Activated T-helper 9 cell treated with anti-CD3 and anti-CD28 coated beads, Interleukin-2, amount 50 U/mL, for 16 hours (primary cell): ENCODE data around the gene MAMLD1.
A peak's percentile ranks its signal among the peaks of the same experiment; 100 is the strongest.

ENCODE experiments used
- DNase-seq: peaks from one replicate; pipeline ENCODE4 v3.0.0-alpha.2; 2020; ENCODE audit warnings: low read depth

MAMLD1 gene

DNA sequence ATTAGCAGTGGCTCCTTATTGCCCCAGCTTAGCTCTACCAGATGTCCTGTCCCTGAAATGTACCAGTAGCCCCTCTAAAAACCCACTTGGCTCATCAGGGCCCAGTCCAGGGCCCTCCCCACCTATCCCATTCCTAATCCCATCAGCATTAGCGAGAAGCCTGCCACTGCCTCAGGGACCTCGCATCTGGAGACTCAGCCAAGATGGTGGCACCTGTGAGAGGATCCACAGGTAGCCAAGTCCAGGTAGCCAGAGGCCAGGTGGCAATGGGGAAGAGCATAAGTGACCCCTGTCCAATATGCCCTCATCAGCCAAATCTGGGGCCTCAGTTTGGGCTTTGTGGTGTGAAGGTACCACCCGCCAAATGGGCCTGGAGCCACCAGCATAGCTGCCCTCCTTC is 97.7 kb downstream of the MAMLD1 start:
- DNase-seq, result no peak

DNA sequence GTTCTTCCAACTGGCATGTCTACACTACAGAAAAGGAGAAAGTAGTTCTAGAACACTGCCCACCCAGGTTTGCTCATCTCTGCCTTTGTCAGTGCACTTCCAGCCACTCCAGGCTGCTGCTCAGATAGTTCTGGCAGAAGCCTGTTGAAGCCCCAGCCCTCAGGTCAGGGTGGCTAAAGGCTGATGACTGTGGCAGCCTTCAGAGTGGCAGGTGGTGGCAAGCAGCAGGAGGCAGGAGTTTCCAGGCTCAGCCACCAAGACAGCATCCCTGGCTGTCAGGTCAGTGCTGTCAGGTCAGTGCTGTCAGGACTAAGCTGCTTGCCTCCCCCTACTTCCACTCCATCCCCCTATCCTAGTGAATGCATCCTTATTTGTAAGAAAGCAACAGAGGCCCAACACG is 100.4 kb downstream of the MAMLD1 start:
- DNase-seq, result no peak

DNA sequence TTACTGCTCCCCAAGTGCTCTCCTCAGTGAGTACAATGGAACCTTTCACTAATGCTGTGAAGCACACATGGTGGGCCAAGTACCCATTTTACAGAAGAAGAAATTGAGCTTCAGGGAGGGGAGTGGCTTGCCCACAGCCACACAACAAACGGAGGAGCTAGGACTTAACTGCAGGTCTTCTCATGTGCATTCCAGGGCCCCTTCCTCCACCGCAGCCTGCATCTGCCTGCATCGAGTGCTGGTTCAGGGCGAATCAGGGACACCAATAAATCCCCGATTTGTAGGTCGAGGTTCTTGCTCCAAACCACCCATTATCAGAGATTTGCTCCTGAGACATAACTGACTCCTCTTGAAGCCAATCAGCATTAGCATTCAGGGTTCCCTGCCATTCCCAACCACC is 100.9 kb downstream of the MAMLD1 start:
- DNase-seq, result no peak

DNA sequence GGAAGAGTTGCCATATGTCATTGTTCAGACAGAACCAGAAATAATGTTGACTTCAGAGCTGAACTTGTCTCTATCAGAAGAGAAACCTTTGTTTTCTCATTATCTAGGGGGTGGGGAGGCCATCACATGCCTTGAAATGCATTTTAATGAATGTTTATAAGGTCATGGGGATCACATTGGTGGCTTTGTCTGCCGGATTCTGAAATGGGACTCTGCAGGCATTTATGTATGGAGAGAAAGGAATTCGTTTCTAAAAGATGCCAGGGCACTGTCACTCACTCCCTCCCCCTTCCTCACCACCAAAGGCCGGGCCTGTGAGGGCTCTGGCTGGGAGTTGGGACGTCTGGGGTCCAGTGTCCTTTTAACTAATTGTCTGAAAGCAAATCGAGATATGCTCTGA is 102.2 kb downstream of the MAMLD1 start:
- no peak for DNase-seq

DNA sequence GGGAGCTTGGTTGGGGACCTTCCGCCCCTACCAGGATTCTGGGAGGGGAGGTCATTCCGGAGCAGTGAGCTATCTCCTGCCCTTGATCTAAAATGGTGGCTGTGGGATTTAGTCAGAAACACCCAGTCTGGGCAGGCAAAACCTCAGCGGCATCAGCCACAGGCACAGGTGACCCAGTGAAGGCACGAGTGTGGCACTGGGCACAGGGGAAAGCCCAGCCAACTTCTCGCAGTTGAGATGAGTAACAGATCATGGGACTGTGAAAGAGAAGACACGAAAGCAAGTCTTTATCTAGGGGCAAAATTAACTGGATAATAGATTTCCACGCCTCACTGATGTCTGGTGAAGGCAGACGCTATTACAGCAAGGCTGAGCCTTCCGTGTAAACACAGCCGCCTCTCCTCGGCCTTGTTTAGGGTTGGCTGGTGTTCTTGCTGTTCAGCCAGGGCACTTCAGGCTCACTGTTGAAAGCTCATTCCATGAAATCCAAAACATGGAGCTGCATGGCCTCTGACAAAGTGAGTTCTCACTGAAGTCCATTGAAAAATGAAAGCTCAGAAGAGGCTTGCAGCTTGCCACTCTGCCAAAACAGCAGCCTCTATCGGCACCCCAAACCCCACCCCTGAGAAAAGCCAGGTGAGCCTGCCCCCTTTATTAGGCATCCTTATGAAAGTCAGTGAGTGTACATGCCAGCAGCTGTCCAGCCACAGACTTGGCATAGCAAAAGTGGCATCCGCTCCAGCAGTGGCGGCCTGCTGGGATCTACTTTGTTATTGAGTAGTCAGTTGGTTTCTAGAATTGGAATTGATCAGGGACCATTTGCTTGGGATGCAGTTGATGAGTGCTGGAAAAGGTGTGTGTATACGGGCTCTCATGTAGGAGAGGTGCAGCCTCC is 103.0 kb downstream of the MAMLD1 start:
- DNase-seq, result no peak

DNA sequence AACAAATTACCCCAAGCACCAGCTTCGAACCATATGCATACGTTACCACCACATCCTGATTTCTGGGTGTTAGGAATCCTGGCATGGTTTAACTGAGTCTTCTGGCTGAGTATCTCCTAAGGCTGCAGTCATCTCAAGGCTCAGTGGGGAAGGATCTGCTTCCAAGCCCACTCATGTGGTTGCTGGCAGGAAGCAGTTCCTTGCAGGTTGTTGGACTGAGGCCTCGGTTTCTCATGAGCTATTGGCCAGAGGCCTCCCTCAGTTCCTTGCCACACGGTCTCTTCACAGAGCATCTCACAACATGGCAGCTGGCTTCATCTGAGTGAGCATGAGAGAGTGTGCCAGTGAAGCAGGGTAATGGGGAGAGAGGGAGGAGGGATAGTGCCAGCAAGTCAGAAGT is 109.2 kb downstream of the MAMLD1 start:
- no peak for DNase-seq

DNA sequence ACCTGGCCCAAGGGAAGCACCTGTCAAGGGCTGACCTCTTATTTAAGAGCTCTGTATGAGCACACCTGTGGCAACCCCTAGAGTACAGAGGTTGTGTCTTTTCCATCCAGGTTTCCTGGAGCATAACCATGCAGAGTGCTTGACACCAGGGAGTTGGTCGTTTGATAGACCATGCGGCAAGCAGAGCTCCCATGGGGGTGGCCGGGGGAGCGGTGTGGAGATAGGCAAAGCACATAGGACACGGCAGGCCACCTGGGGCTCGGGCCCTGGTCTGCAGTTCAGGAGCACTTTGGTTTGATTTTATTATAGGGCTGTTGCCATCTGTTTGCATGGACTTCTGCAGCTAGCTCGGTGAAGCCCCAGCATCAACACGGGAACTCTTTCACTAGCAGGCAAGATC is 110.3 kb downstream of the MAMLD1 start:
- DNase-seq, result no peak

DNA sequence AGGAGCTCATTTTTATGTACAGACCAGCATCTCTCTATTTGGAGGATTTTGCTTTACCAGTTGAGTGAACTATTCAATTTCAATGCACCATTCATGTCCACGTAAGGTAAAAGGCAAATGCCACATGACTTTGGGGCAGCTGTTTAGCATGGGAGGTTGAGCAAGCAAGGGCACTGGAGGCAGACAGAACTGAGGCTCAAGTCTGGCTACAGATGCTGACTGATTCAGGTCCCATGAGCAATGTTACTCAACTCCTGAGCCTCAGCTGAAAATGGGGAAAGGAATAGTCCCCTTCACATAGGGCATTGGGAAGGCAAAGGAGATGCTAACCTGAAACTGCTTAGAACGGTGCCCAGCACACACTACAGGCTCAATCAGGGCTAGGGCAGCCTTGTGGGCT is 112.3 kb downstream of the MAMLD1 start:
- no peak for DNase-seq

DNA sequence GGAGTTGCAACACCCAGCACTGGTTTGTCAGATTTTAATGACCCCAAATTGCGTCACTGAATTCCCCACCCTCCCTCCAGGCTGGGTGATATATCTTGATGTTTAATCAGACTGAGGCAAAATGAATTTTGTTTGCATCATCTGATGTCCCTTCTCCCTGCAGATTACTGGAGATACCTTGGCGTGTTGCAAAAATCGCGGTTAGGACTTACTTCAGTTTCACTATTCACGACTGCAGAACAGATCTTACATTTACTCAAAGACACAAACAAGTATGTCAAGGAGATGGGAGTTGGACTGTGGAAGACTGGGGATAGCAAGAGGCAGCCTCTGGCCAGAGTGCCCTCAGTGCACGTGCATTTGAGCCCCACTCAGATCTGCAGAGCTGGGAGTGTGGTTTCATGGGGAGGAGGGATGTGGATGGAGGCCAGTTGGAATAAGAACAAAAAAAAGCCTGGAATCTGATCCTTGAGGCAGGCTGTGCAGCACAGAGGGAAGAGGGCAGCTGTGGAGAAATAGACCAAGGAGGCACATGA is 113.1 kb downstream of the MAMLD1 start:
- DNase-seq, result no peak

DNA sequence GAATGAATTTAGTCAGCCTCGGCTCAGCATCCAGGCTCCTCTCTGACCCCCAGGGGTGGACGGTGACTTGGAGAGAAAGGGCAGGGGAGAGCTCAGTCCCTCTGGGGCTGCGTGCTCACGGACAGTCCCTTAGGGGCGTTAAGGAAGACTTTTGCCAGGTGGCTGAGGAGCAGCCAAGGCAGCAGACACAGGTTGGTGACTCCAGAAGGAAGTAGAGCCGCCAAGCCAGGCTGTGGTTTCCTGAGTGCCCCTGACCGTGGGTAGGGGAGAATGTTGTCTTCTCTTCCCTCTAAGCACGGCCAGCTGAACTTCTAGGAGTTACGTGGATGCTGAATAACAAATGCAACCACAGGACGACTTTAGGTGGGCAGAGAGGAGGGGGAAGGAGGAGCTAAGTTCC is 114.3 kb downstream of the MAMLD1 start:
- no peak for DNase-seq

DNA sequence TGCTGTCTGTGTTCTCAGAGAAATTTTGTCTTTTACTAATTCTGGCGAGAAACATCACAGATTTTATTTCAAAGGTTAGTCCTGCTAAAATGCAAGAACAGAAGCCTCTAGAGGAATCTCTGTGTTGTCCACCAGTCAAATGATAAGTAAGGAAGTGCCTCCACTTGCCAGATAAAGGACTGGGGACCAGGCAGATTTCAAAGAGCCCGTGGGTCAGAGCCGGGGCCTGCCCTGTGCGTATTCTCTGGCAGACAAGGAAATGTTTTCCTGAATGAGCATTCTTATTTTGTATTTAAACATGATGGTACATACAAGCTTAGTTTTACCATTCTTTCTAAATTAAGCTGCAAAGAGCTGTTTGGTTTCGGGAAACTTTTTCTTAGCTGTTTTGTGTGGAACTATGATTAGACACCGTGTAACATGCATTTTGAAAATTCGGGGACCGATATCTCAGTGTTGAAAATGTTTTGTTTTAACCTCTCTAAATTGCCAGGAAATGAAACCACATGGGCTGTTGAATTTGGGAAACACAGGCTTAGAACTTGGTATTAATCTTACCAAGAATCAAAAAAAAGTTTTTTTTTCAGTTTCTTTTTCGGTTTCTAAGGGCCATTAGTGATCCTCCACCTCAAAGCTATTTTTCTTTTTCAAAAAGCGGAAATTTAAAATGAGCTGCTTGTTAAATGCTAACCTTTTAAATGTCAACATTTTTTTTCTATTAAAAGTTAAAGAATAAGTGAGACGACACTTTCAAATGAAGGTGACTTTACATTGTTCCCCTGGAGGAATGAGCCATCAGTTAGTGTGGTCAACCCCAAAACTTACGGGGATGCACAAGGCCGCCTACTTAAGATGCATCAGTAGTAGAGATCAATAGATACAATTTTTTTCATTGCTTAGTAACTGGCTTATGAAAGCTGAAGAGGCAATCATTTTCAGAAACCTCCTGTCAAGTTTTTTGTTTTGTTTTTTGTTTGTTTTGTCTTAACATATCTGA is 115.7 kb downstream of the MAMLD1 start:
- DNase-seq, result peak; percentile 9

DNA sequence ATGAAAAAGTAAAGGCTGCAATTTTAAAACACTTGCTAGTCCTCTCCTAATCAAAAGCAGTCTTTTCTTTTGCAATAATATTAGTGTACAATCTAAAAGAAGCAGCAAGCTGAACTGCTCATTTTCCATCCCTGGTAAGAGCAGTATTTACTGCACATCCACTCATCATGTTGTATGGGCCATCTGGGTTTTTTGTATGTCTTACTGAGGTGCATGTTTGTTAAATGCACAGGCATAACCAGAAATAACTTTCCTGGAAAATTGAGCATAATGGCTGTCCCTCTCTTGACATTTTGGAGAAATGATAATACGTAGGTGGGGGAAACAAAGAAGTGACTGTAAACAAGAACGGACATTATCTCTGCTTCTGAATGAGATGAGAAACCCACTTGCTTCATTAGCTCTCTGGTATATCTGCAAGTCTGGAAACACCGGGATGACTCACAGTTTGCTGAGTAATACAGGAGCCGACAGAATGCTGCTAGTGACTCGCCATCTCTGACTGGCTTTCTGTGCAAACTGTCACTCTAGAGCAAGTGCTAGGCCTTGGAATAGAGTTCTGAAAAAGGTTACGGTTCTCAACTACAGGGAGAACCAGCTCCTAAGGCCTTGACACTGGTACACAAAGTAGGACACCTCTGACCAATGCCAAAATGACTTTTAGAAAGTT is 119.6 kb downstream of the MAMLD1 start:
- DNase-seq, result peak; percentile 21

DNA sequence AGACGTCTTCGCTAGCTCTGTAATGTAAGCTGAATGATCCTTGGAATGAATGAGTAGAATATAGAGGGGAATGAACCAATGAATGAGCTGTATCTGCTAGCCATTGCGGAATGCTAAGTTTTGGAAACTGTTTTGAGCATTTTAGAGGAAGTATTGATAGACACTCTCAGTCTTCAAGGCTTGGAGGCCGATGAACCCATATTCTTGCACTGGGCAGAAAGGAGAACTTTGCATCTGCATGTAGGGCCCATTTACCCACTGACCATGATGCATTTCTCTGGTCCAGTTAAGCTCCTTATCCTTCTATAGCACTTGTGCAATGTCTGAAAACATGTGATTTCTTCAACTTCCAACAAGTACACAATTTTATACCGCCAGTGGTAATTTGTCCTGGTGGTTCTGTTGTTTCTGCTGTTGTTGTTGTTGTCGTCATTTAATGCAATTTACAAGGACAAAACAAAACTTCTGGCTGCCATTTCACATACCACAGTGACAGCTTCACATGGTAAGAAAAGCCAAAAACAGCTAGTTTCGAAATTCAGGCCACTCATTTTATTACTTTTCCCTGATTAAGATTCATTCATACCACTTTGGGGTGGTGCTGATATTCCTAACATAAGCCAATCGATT is 120.4 kb downstream of the MAMLD1 start:
- no peak for DNase-seq

DNA sequence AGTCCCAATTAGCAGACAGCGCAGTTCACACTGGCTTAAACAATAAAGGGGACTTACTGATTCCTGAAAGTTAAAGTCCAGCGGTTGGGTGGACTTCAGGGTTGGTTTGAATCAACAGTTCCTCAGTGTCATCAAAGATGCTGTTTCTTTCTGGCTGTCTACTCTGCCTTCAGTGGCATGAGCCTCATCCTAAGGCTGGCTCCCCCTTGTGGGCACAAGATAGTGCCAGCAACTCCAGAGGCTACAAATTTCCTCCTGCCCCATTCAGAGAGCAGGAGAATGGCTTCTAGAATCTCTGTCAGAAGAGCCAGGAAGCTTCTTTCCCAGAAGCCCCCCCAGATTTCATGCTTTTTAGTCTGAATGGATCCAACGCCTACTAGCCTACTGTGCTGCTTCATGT is 122.9 kb downstream of the MAMLD1 start:
- DNase-seq, result peak; percentile 23

DNA sequence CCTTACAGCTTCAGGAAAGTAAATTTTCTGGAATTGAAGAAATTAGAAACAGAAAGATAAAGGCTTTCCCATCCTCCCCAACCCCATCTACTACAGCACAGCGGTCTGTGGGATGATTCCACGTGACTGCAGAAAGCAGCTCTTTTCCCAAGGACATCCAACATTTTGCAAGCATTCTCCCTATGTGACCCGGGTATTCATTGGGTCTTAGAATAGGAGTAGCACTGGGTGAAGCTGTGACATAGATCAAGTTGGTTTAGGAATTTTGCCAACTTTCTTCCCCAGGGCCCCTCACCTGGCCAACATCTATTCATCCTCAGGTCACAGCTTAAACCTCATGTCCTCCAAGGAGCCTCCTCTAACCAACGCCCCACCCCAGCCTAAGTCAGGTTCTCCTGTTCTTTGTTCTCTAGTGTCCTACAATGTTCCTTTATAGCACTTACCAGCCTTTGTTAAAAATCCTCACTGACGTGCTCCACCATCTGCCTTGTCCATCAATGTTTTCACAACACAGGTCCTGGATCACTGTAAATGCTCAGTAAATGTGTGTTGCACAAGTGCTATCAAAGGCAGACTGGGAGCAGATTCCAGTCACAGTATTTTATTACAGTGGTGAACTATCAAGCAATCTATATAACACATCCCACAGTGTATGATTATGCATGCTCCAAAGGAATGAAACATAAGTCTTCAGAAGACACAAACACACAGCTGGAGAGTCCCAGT is 124.4 kb downstream of the MAMLD1 start:
- DNase-seq, result no peak

DNA sequence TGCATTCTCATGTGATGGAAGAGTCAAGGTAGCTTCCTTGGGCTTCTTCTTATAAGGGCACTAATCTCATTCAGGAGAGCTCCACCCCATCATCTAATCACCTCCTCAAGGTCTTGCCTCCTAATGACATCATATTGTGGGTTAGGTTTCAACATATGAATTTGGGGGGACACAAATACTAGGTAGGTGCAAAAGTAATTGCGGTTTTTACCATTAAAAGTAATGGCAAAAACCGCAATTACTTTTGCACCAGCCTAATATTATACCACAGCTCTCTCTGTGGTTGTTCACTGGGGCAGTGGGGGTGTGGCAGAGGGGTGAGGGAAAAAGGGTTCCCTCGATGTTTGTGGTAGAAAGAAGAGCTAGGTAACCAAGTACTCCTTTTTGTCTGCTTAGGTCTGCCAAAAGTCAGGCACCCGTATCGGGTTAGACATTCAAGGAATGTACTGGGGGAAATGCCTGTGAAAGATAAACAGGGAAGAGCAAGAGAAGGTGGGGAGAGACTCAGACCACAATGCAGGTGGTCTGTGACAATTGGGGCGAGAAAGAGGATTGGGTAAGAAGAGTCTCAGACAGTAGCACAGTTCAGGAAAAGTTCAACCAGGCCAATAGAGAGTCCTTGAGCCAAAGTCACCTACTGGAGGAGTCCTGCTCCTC is 126.4 kb downstream of the MAMLD1 start:
- DNase-seq, result no peak

DNA sequence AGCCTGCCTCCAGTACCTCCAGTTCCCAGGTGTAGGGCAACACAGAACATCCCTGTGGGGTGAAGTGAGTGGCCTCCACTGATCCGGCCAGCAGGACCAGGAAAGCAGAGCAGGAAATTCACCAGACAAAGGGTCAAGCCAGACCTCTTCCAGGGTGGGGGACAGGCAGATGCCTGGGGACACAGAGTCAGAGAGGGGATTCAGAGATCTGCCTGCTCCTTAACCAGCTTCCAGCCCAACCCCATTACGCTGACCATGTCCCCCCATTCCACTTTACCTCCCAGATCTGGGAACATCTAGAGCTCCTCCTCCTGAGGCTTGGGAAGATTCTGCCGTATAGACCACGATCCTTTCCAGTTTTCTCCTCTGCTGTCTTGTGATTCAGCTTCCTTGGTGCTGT is 132.4 kb downstream of the MAMLD1 start:
- no peak for DNase-seq

DNA sequence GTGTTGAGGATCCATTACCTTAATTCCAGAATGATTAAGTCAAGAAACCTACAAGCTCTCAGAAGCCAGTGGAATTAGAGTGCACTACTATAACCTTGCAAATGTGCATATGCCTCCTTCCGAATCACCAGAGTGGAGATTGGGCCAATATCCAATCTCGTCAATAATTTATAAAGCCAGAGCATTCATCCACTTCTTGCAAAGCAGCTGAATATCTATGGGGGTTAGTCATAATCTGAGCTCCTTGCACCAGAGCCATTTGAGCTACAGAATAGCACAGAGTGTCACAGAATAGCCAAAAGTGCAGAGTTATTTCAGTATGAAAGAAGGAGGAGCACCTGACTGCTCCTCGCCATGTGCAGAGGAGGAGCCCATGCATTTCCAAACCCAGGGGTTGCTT is 136.1 kb downstream of the MAMLD1 start:
- DNase-seq, result no peak

DNA sequence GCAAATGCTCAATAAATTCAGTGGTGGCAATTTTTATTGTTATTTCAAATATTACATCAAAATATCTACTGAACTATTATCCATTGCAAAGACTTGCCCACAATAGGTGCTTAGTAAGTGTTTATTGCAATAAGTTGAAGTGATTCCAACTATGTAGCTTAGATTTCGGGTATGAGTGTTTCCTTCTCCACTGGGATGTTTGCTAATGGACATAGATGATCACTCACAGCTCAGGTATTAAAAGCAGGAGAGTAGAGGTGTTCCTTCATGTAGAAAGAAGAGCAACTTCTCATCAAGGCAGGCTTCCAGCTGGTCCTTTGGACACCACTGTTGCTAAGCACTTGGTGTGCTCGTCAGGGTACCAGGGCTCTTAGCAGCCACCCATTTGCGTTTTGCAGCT is 139.0 kb downstream of the MAMLD1 start:
- no peak for DNase-seq
